Gastroesophageal sphincter (tissue), 3 donors: ENCODE data around the gene TTYH3.

Experiments
- CTCF ChIP-seq, 4 experiments: fragments of 200-600 bp in 2 of 4; fragments of 450-650 bp in 2 of 4; sonication (generic) in 1 of 4; IDR thresholded peaks; one replicate each; pipeline ENCODE4 v1.5.1; 2017 to 2019; ENCODE audit warnings: antibody characterized with exemption in 4 of 4, mild to moderate bottlenecking in 2 of 4, moderate library complexity in 2 of 4
- EP300 ChIP-seq: sonication (generic); formaldehyde crosslinking; IDR thresholded peaks from one replicate; pipeline ENCODE4 v1.6.1; 2017; ENCODE audit warnings: antibody characterized with exemption, mild to moderate bottlenecking
- POLR2A ChIP-seq, 2 donors: fragments of 450-650 bp; IDR thresholded peaks; one replicate each; pipeline ENCODE4 v1.6.1; 2017; ENCODE audit warnings: antibody characterized with exemption in 2 of 2, mild to moderate bottlenecking in 2 of 2, moderate library complexity in 1 of 2
- POLR2AphosphoS5 ChIP-seq: sonication (generic); formaldehyde crosslinking; IDR thresholded peaks from one replicate; pipeline ENCODE4 v1.6.1; 2017; ENCODE audit warnings: antibody characterized with exemption

GRCh38 chr7:2657920-2658671 lies 26.3 kb downstream of the TTYH3 start:
- no peak for TF ChIP-seq CTCF (IDR thresholded peaks at IDR 0.05)
- no peak for TF ChIP-seq EP300
- no peak for TF ChIP-seq POLR2A (IDR thresholded peaks at IDR 0.05)
- no peak for TF ChIP-seq POLR2AphosphoS5
